Gastroesophageal sphincter (tissue), 3 donors: ENCODE measurements around the gene CD248.

ENCODE experiments used
- CTCF ChIP-seq, 4 experiments: fragments of 200-600 bp in 2 of 4; fragments of 450-650 bp in 2 of 4; sonication (generic) in 1 of 4; IDR thresholded peaks; one replicate each; pipeline ENCODE4 v1.5.1; 2017 to 2019; ENCODE audit warnings: antibody characterized with exemption in 4 of 4, mild to moderate bottlenecking in 2 of 4, moderate library complexity in 2 of 4
- EP300 ChIP-seq: sonication (generic); formaldehyde crosslinking; IDR thresholded peaks from one replicate; pipeline ENCODE4 v1.6.1; 2017; ENCODE audit warnings: antibody characterized with exemption, mild to moderate bottlenecking
- POLR2AphosphoS5 ChIP-seq: sonication (generic); formaldehyde crosslinking; IDR thresholded peaks from one replicate; pipeline ENCODE4 v1.6.1; 2017; ENCODE audit warnings: antibody characterized with exemption

- TF ChIP-seq CTCF (IDR thresholded peaks at IDR 0.05) (no peak), POLR2AphosphoS5 (no peak), EP300 (no peak)
Measured at GRCh38 chr11:66310324-66310723, 6.5 kb downstream of the CD248 start.
